Activated CD4-positive, CD25-positive, alpha-beta regulatory T cell treated with anti-CD3 and anti-CD28 coated beads, Interleukin-2, amount 50 U/mL, for 72 hours (primary cell): ENCODE measurements around the gene CCL24.
"Not testable (repeated sequence)": the region's sequence is repeated elsewhere in the genome, so short reads cannot be mapped to it uniquely, and the experiment has no call there.

Experiments
- DNase-seq: peaks from one replicate; pipeline ENCODE4 v3.0.0; 2021

The CCL24 gene

DNA sequence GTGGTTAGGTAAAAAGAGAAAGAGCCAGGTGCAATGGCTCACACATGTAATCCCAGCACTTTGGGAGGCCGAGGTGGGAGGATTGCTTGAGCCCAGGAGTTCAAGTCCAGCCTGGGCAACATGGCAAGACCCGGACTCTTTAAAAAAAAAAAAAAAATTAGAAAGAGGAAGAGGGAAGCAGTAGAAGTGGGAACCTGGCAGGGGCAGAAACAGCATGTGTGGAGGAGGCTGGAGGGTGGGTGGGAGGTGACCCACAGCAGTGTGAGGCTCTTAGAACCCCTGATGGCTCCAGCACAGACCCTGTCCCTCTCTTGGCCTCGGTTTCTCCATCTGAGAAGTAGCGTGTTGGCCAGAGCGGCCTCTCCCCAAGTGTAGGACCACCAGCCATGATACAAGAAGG, 4.9 kb upstream of the CCL24 start:
- DNase-seq: no peak

DNA sequence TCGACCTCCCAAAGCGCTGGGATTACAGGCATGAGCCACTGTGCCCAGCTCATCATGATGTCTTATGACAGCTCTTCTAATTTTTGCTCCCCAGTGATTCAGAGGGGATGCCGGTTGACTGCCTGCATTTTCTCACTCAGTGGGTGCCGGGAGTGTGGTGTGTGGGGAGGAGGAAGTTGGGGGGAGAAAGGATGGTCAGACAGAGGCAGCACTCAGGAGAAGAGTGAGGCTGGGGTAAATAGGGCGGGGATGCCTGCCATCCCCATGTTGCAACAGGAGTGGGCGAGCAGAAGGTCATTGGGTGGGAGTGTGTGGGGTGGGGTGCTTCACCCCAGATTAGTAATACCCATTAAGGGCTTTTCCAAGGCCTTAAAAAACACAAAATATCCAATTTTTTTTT, 3.5 kb upstream of the CCL24 start:
- no peak for DNase-seq

DNA sequence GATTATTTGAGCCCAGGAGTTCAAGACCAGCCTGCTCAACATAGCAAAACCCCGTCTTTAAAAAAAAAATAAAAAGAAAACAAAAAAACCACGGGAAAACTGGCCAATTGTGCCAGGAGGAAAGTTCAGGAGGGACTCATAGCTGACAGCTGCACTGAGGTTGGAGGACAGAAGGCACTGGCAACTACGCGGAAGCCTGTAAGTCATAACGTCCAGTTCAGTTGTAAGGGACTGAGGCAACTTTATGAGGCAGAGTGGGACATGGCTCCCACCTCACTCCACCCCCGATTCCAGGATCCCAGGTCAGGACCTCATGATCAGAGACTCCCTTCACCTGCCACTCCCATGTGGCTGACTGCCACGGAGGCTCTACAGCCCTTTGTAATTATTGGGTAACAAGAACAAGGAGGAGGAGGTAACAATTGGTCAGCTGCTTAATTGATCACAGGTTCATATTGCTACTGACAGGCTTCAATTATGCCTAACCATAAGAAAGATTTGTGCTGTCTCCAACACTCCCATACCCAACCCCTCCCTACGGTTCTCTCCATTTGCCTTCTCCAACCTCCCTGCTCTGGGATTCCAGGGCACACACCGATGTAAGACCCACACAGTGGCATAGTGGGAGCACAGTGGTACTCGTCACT, 1.9 kb upstream of the CCL24 start:
- DNase-seq: no peak

DNA sequence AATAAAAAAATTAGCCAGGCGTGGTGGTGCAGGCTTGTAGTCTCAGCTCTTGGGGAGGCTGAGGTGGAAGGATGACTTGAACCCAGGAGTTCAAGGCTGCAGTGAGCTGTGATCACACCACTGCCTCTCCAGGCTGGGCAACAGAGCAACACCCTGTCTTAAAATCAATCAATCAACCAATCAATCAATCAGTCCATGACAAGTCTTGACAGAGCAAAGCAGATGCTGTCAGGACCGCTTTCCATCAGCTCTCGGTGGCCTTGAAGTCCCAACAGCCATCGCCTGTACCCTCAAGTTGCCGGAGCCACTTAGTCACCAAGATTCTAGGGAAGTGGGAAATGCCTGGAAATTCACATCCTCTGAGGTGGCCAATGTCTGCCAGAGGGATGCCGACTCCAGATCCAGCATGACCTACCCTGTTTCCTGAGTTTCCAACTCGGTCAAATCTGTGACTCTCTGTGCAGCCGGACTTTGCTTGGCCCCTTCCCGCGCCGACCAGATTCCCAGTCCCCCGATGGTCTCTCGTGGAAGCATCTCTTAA, 871 bp upstream of the CCL24 start:
- no peak for DNase-seq

DNA sequence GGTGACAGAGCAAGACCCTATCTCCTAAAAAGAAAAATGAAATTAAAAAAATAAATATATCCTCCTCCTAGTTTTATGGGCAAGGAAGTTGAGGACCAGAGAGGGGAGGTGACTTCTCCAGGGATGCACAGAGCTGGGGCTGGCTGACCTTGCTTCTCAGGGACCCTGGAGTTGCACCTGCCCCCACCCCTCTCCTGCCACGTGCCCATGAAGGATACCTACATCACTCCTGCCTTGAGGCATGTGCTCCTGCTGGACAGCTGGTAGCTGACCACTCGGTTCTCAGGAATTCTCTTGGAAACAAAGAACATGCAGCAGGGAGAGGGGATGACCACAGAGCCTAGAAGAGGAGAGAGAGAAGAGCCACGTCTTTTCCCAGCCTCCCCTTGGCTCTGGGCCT, 522 bp downstream of the CCL24 start:
- no peak for DNase-seq

DNA sequence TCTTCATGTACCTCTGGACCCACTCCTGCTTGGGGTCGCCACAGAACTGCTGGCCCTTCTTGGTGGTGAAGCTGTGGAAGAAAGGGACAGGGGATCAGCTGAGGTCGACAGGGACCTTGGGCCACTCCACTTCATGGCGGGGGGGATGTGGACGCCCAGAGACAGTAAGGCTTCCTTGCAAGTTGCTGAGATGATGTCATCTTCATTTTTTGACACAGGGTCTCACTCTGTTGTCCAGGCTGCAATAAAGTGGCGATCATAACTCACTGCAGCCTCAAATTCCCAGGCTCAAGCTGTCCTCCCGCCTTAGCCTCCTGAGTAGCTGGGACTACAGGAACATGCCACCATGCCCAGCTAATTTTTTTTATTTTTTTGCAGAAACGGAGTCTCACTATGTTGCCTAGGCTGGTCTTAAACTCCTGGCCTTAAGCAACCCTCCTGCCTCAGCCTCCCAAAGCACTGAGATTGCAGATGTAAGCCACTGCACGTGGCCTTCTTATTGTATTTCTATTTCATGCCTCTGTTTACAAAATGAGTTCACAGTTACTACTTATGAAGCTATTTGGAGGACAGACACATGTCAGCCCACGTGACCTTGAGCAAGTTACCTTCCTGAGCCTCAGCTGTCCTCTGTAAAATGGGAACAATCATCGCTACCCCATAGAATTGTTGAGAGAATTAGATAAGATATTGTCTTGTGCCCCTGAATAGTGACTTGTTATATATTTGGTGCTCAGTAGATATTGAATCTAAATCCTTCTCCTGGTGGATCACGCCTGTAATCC, 1.5 kb downstream of the CCL24 start:
- DNase-seq: no peak

DNA sequence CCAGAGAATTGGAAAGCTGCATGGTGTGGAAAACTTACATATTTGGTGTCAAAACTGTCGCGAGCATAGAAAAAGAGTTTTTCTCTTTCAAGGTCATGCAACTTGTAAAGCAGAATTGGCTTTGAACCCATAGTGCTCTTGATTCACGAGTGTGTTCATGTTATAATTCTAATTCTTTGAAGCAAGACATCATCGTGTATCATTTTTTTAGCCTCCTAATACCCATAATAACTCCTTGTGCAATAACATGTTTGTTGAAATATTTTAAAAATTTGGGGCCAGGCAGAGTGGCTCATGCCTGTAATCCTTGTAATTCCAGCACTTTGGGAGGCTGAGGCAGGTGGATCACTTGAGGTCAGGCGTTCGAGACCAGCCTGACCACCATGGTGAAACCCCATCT, 4.2 kb downstream of the CCL24 start:
- no peak for DNase-seq

DNA sequence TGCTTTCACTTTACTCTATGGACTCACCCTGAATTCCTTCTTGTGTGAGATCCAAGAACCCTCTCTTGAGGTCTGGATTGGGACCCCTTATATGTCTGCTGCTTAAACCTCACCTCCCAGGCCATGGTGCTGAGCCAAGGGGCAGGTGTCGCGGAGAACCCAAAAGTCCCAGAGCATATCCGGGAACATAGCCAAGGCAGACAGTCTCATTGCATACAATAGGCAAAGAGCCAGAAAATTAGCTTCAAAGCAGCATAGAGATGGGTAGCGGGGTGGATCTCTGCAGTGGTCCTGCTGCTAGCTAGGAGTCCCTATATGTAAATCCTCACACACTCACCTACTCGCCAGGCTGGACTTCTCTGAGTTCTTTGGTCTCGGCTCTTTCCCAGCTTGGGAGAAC, 5.5 kb downstream of the CCL24 start:
- DNase-seq: no peak

DNA sequence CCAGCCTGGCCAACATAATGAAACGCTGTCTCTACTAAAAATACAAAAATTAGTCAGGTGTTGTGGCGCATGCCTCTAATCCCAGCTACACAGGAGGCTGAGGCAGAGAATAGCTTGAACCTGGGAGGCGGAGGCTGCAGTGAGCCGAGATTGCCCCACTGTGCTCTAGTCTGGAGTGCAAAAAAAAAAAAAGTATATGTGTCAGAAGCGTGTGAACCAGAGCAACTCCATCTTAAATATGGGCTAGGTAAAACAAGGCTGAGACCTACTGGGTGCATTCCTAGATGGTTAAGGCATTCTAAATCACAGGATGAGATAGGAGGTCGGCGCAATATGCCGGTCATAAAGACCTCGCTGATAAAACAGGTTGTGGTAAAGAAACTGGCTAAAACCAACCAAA, 6.2 kb downstream of the CCL24 start:
- no peak for DNase-seq

DNA sequence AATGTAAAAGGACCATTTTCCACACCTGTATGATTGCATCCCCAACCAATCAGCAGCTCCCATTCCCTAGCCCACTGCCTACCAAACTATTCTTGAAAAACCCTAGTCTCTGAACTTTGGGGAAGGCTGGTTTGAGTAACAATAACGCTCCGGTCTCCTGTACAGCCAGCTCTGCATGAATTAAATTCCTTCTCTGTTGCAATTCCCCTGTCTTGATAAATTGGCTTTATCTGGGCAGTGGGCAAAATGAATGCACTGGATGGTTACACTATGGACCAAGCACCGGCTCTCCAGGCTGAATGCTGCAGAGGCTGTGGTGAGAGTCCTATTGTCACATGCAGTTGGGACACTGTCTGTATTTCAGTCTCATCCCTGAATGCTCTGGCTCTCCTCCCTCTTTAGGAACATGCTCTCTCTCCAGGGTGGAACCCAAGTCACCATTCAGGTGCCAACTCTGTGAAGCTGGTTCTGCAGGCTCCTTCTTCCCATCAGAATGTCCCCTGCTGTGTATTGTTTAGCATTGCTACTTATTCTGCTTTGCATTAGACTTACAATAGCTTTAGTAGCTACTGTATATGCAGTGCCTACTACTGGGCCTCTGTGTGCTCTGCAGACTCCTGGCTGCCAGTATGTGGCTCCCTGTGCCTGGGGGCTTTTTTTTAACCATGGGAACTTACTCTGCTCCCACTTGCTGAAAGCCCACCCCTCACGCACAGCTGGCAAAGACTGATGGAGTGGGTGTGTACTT, 6.9 kb downstream of the CCL24 start:
- DNase-seq: no peak

DNA sequence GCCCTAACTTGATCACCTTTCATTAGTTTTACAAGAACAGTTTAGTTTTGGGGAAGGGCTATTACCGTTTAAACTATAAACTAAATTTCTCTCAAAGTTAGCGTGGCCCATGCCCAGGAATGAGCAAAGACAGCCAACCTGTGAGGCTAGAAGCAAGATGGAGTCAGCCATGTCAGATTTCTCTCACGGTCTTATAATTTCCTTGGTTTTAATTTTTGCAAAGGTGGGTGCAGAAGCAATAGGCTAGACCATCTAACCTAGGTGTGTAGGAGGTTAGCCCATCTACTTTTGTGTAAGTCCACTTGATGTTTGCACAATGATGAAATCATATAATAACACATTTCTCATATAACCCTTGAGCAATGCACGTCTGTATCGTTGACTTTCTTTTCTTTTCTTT, 8.9 kb downstream of the CCL24 start:
- no peak for DNase-seq

DNA sequence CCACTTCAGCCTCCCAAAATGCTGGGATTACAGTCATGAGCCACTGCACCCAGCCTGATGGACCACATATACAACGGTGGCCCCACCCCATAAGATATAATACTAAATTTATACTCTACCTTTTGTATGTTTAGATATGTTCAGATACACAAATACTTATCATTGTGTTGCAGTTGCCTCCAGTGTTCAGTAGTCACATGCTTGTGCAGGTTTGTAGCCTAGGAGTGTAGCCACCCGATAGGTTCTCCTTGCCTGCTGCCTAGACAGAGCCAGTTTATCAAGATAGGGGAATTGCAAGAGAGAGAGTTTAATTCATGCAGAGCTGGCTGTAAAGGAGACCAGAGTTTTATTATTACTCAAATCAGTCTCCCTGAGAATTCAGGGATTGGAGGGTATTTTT, 9.6 kb downstream of the CCL24 start:
- DNase-seq: no peak

DNA sequence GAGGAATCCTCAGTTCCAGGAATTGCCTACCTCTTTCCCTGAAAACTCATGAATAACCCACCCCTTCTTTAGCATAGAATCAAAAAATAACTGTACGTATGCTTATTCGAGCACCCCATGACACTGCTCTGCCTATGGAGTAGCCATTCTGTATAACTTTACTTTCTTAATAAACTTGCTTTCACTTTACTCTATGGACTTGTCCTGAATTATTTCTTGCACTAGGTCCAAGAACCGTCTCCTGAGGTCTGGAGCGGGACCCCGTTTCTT, 11.1 kb downstream of the CCL24 start:
- no peak for DNase-seq

DNA sequence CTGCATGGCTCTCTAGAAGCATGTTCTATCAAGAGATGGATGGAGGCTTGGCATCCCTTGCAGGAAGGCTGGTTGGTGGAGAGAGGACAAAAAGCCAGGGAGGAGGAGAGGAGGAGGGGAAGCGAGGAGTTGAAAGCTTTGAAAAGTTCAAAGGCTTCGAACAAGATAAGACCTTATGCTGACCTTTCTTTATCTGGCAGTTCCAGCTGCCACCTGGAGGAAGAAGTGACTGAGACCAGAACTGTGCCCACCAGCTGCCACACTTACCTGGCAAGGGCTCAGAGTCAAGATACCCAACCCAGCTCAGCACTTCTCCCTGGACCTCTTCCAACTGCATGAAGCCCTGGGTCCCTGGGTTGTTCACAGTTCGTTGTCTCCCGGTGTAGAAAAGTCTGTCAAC, 14.8 kb downstream of the CCL24 start:
- no peak for DNase-seq

DNA sequence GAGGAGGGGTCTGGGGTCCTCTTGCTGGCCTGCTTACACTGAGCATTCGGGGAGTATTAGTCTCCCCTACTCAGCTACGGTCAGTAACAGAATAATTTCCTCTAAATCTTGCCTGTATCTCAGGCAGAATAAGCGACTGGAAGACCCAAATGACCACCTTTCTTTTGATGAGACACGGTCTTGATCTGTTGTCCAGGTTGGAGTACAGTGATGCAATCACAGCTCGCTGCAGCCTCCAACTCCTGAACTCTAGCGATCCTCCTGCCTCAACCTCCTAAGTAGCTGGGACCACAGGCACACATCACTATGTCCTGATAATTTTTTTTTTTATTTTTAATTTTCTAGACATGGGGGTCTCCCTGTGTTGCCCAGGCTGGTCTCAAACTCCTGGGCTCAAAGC, 17.2 kb downstream of the CCL24 start:
- no peak for DNase-seq

DNA sequence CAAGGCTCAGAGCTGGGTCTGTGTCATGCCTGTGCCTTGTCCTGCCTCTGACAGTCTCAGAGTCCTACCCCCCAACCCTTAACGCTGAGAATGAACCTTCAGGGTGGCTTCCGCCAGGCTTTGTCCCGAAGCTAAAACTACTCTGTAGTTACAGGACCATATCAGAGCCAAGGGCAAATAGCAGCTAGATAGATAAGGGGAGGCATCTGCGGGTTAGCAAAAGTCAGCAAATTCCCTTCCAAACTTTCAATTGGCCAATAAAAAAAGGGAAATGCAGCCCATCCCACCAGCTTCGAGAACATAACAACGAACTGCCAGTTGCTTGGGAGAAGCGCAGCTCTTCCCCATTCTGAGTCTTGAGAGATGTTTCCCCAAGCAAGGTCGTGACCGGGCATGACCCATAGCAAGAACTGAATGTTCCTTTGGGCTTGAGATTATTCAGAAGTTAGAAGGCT, 17.7 kb downstream of the CCL24 start:
- no peak for DNase-seq

DNA sequence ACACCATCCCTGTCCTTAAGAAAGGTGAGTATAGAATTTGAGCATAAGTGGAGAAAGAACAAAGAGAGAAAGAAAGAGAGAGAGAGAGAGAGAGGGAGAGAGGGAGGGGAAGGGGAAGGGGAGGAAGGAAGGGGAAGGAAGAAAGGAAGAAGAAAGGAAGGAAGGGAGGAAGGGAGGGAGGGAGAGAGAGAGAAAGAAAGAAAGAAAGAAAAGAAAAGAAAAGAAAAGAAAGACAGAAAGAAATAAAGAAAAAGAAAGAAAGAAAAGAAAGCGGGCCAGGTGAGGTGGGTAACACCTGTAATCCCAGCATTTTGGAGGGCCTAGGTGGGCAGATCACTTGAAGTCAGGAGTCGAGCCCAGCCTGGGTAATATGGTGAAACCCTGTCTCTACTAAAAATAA, 19.9 kb downstream of the CCL24 start:
- no peak for DNase-seq

DNA sequence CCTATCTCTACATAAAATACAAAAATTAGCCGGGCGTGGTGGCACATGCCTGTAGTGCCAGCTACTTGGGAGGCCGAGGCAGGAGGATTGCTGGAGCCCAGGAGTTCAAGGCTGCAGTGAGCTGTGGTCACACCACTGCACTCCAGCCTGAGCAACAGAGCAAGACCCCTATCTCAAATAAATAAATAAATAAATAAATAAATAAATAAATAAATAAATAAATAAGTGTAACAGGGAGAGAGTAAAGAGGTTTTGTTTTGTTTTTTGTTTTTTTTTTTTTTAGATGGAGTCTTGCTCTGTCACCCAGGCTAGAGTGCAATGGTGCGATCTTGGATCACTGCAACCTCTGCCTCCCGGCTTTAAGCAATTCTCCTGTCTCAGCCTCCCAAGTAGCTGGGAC, 21.0 kb downstream of the CCL24 start:
- DNase-seq: not testable (repeated sequence)

DNA sequence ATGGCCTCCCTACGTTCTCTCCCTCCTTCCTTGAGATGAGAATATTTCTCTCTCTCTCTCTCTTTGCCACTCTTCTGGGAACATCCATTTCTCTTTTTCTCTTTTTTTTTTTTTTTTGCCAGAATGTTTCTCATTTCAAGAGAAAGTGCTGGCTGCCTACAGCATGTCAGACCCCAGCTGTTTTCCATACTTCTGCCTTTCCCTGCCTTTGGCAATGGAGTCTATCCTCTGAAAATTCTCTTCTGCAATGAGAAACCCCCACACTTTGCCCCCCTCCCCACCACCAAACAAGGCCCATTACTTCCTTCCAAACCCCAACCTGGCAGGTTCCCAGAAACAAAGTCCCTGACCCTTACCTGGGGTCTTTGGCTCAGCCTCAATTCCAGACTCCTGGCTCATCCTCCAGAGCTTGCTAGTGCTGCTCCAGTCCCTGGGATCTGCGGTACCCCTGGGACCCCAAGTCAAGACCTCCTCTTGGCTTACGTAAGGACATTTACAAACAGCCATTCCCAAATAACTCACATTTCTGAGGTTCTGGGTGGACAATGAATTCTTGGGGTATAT, 24.2 kb downstream of the CCL24 start:
- DNase-seq: no peak

DNA sequence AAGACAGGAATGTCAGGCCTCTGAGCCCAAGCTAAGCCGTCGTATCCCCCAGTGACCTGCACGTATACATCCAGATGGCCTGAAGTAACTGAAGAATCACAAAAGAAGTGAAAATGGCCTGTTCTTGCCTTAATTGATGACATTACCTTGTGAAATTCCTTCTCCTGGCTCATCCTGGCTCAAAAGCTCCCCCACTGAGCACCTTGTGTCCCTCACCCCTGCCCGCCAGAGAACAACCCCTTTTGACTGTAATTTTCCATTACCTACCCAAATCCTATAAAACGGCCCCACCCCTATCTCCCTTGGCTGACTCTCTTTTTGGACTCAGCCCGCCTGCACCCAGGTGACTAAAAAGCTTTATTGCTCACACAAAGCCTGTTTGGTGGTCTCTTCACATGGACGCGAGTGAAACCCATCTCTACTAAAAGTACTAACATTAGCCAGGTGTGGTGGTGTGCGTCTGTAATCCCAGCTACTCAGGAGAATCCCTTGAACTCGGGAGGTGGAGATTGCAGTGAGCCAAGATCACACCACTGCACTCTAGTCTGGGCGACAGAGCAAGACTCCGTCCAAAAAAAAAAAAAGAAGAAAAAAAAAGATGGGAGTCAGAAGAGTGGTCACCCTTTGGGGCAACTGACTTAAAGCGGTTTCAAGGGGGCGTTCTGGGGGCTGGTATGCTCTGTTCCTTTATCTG, 25.3 kb downstream of the CCL24 start:
- DNase-seq: not testable (repeated sequence)

DNA sequence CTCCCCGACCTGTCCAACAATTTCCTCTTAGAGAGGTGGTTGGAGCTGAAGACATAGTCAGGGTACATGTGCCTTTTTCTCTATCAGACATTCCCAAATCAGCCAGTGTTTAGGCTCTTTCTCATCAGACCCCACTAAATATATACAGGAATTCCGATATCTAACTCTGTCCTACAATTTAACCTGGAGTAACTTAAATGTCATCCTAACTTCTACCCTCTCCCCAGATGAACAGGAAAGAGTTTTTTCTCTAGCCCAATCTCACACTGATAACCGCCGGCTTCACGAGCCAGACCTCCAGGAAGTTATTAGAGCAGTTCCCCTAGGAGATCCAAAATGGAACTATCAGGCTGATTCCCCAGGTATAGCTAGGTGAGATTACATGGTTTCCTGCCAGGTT, 30.5 kb downstream of the CCL24 start:
- not testable (repeated sequence) for DNase-seq

DNA sequence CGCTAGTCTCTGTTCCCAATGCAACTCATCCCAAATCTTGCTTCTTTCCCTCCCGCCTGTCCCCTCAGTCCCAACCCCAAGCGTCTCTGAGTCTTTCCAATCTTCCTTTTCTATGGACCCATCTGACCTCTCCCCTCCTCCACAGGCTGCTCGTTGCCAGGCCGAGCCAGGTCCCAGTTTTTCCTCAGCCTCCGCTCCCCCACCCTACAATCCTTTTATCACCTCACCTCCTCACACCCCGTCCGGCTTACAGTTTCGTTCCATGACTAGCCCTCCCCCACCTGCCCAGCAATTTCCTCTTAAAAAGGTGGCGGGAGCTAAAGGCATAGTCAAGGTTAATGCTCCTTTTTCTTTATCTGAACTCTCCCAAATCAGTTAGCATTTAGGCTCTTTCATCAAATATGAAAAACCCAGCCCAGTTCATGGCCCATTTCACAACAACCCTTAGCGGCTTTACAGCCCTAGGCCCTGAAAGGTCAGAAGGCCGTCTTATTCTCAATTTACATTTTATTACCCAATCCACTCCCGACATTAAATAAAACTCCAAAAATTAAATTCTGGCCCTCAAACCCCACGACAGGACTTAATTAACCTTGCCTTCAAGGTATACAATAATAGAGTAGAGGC, 32.8 kb downstream of the CCL24 start:
- not testable (repeated sequence) for DNase-seq

DNA sequence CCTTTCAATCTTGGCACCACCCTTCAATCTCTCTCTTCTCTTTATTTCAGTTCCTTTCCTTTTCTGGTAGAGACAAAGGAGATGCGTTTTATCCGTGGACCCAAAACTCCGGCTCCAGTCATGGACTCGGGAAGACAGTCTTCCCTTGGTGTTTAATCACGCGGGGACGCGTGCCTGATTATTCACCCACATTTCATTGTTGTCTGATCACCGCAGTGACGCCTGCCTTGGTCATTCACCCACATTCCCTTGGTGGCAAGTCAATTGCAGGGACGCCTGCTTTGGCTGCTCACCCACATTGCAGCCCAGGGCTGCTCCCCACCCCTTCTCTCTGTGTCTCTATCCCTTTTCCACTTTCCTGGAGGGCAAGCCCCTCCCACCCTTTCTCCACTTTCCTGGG, 34.1 kb downstream of the CCL24 start:
- DNase-seq: not testable (repeated sequence)
